ENCODE results near the gene LCN10. TPM values are rescaled to one million over a fixed set of nuclear protein-coding genes. Genes with fewer than 3 reads are reported as not detected.

The LCN10 gene
- total RNA-seq, 2 experiments from 2014 or later, result not detected

DNA sequence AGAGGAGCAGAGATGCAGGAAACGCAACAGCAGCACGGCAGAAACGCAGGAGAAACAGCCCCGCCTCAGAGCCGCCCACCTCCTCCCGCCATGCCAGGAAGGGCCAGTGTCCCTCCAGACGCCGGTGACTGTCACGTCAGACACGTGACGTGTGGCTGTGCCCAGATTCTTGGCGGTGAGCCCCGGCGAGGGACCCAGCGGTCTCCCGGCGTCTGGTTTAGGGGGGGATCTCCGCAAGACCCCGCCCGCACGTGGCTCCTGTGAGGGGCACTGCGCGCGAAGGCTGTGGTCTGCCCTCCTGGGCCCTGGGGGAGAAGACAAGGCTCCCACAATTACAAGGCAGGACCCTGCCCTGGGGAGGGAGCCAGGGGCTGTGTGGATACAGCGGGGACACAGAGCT lies 17.7 kb upstream of the LCN10 start:
- Mint-ChIP-seq H3K36me3 (ENCODE audit: low read depth) (no peaks in the 10 kb centered on the region), H3K9me3 (no peaks in the 10 kb centered on the region), H3K4me3 (no peak overlapping the region), H3K27me3 (peaks cover 20% of the 10 kb centered on the region), H3K4me1 (ENCODE audit: low read depth) (no peaks in the 10 kb centered on the region), H3K27ac (no peak overlapping the region)
- no peak overlapping the region for H3K4me3 ChIP-seq (ENCODE audit: low read length)
- no peaks in the 10 kb centered on the region for H3K36me3 ChIP-seq (ENCODE audit: insufficient read depth, low read length)
- DNase-seq, result no peak
- H3K27ac ChIP-seq (ENCODE audit: low read depth in 1 of 2, low read length in 2 of 2), result no peak overlapping the region
- POLR2A ChIA-PET, result no interaction called here
- TF ChIP-seq, protein P1, sequence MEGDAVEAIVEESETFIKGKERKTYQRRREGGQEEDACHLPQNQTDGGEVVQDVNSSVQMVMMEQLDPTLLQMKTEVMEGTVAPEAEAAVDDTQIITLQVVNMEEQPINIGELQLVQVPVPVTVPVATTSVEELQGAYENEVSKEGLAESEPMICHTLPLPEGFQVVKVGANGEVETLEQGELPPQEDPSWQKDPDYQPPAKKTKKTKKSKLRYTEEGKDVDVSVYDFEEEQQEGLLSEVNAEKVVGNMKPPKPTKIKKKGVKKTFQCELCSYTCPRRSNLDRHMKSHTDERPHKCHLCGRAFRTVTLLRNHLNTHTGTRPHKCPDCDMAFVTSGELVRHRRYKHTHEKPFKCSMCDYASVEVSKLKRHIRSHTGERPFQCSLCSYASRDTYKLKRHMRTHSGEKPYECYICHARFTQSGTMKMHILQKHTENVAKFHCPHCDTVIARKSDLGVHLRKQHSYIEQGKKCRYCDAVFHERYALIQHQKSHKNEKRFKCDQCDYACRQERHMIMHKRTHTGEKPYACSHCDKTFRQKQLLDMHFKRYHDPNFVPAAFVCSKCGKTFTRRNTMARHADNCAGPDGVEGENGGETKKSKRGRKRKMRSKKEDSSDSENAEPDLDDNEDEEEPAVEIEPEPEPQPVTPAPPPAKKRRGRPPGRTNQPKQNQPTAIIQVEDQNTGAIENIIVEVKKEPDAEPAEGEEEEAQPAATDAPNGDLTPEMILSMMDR (IDR thresholded peaks at IDR 0.05), result no peak
- intact Hi-C loops (cut with DNase I, micrococcal nuclease), result no loop called here
- CTCF ChIA-PET, result no interaction called here
- H3K27me3 ChIP-seq (ENCODE audit: control insufficient read depth in 1 of 2, insufficient read depth in 2 of 2, low read length in 2 of 2), result peaks cover 3 to 8% of the 10 kb centered on the region in 2 experiments
- peaks cover 2% of the 10 kb centered on the region for H3K4me1 ChIP-seq (ENCODE audit: insufficient read depth, low read length)
- H3K9me3 ChIP-seq (ENCODE audit: control insufficient read depth in 1 of 2, insufficient read depth in 1 of 2, low read length in 2 of 2), result peaks cover 0 to 26% of the 10 kb centered on the region in 2 experiments
- ATAC-seq (ENCODE audit: poor library complexity), result no peak

DNA sequence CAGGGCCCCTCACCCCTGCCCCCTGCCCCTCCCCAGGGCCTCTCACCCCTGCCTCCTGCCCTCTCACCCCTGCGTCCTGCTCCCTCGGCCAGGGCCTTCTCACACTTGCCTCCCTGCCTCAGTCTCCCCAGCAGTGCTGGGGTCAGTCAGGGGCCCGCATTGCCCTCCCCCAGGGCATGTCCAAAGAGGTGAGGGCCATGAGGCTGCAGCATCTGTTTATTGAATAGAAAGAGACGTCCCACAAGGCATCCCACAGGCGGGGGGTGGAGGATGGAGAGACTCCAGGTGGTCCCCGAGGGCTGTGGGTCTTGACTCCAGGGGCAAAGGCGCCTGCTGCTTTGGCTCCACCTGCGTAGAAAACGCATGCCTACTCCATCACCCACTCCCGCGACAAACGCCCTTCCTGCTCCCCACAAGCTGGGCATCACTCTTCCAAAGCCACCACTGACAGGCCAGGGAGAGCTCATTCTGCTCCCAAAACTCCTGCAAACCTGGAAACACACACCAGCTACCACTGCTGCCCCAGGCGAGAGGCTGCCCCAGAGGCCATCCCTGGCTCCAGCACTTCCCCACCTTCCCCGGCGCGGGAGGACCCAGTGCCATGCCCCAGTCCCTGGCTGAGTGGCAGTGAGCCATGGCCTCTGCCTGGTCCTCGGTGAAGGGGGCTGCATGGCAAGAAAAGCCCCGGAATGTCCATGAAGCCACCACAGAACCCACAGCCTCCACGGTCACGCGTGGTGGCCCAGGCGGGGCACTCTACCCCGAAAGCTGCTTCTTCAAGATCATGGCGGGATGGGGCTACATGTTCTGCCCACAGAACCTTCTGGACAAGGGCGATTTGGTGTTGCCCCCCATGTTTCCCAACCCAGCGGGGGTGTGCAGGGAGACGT lies 16.9 kb upstream of the LCN10 start:
- no peak overlapping the region for H3K27ac Mint-ChIP-seq
- no peak overlapping the region for H3K4me3 Mint-ChIP-seq
- no peaks in the 10 kb centered on the region for H3K36me3 Mint-ChIP-seq (ENCODE audit: low read depth)
- DNase-seq (peak in 1 of 14 experiments; percentile 16), ATAC-seq (ENCODE audit: poor library complexity) (no peak)
- H3K27ac ChIP-seq (ENCODE audit: low read depth in 1 of 2, low read length in 2 of 2), result no peak overlapping the region
- H3K36me3 ChIP-seq (ENCODE audit: insufficient read depth, low read length), result no peaks in the 10 kb centered on the region
- intact Hi-C loops (cut with DNase I, micrococcal nuclease), result no loop called here
- ChIA-PET POLR2A (no interaction called here), CTCF (no interaction called here)
- no peaks in the 10 kb centered on the region for H3K4me1 Mint-ChIP-seq (ENCODE audit: low read depth)
- H3K9me3 Mint-ChIP-seq, result no peaks in the 10 kb centered on the region
- no peaks in the 10 kb centered on the region for H3K4me1 ChIP-seq (ENCODE audit: insufficient read depth, low read length)
- TF ChIP-seq, protein P1 (IDR thresholded peaks at IDR 0.05), result no peak
- H3K27me3 Mint-ChIP-seq, result peaks cover 22% of the 10 kb centered on the region
- H3K27me3 ChIP-seq (ENCODE audit: control insufficient read depth in 1 of 2, insufficient read depth in 2 of 2, low read length in 2 of 2), result peaks cover 3 to 8% of the 10 kb centered on the region in 2 experiments
- H3K4me3 ChIP-seq (ENCODE audit: low read length), result no peak overlapping the region
- peaks cover 0 to 33% of the 10 kb centered on the region in 2 experiments for H3K9me3 ChIP-seq (ENCODE audit: control insufficient read depth in 1 of 2, insufficient read depth in 1 of 2, low read length in 2 of 2)

DNA sequence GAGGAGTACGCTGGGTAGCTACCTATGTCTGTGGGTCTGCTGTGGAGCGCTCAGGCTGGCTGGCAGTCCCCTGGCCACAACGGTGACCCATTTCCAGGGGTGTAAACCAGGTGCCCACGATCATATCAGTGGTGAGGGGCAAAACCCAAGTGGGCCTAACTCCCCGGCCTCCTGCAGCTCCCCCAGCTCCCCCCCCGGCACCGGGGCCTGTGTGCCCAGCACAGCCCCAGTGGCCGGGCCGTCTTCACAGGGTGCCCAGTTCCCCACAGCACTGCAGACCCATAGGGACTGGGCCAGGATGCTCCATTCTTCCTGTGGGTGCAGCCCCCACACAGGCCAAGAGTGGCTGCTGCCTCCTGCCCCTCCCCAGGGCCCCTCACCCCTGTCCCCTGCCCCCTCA lies 16.3 kb upstream of the LCN10 start:
- no peaks in the 10 kb centered on the region for H3K9me3 Mint-ChIP-seq
- no peak for ATAC-seq (ENCODE audit: poor library complexity)
- H3K4me3 Mint-ChIP-seq, result no peak overlapping the region
- H3K4me3 ChIP-seq (ENCODE audit: low read length), result no peak overlapping the region
- H3K27ac Mint-ChIP-seq, result no peak overlapping the region
- no peaks in the 10 kb centered on the region for H3K36me3 ChIP-seq (ENCODE audit: insufficient read depth, low read length)
- no peaks in the 10 kb centered on the region for H3K4me1 Mint-ChIP-seq (ENCODE audit: low read depth)
- peaks cover 22% of the 10 kb centered on the region for H3K27me3 Mint-ChIP-seq
- H3K27me3 ChIP-seq (ENCODE audit: control insufficient read depth in 1 of 2, insufficient read depth in 2 of 2, low read length in 2 of 2), result peaks cover 0 to 8% of the 10 kb centered on the region in 2 experiments
- H3K9me3 ChIP-seq (ENCODE audit: control insufficient read depth in 1 of 2, insufficient read depth in 1 of 2, low read length in 2 of 2), result peaks cover 0 to 39% of the 10 kb centered on the region in 2 experiments
- intact Hi-C loops (cut with DNase I, micrococcal nuclease), result no loop called here
- CTCF ChIA-PET, result interaction anchor here (0.7 kb wide), 1 partner anchor 102 kb away, joined by 3 read pairs; no protein-coding TSS in a partner anchor
- TF ChIP-seq, protein P1 (IDR thresholded peaks at IDR 0.05), result no peak
- H3K27ac ChIP-seq (ENCODE audit: low read depth in 1 of 2, low read length in 2 of 2), result no peak overlapping the region
- H3K4me1 ChIP-seq (ENCODE audit: insufficient read depth, low read length), result no peaks in the 10 kb centered on the region
- DNase-seq, result no peak
- no peaks in the 10 kb centered on the region for H3K36me3 Mint-ChIP-seq (ENCODE audit: low read depth)
- POLR2A ChIA-PET, result no interaction called here

All from CD4-positive, alpha-beta T cell (primary cell).